Ecto neural progenitor cell (in vitro differentiated cells): ENCODE results near the gene NHEJ1.

Experiments
- DNase-seq: peaks from one replicate; pipeline ENCODE4 v3.0.0-alpha.2; 2018; ENCODE audit warnings: low spot score

NHEJ1 gene

GRCh38 chr2:219028996-219029828 is 131.4 kb downstream of the NHEJ1 start:
- no peak for DNase-seq

- no peak for DNase-seq
These were observed 132.5 kb downstream of the NHEJ1 start for GRCh38 chr2:219028141-219028540.

DNA sequence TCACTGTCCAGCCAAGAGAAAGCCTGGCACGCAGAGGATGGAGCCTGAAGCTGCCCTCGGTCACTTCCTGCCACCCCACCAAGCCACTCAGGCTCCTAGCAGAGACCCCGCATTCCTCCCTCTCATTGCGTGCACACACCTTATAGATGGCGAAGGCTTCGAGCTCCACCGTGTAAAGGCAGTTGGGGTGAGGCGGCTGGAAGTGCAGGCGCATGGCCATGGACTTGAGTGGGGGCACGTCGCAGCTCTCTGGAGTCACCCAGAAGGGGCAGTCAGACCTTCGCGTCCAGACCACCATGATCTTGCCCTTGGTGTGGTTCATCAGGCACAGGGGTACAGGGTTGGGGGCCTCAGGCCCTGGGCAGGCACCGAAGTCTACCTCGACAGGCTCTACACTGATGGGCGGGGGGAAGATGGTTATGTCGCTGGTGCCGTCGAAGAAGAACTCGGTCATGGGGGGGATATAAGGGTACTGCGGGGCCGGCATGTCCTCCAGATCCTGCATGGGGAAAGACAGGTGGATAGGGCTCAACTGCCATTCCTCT is 133.0 kb downstream of the NHEJ1 start:
- DNase-seq: no peak

DNA sequence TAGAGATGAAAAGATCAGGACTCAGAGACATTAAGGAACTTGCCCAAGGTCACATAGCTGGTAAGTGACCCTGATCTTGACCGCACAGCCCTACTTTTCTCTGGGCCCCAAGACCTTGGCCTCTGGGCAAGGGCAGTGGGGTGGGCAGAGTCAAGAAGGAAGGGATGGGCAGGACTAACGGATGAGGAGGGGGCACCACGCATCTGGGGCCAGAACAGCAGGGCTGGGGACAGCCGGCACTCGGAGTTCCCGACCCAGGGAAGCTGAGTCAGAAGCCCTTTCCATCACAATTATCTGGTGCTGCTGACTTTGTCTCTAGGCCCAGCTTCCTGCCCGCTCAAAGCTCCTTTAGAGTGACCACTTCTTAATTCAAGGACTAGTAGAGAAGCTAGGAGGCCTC is 133.7 kb downstream of the NHEJ1 start:
- no peak for DNase-seq

DNA sequence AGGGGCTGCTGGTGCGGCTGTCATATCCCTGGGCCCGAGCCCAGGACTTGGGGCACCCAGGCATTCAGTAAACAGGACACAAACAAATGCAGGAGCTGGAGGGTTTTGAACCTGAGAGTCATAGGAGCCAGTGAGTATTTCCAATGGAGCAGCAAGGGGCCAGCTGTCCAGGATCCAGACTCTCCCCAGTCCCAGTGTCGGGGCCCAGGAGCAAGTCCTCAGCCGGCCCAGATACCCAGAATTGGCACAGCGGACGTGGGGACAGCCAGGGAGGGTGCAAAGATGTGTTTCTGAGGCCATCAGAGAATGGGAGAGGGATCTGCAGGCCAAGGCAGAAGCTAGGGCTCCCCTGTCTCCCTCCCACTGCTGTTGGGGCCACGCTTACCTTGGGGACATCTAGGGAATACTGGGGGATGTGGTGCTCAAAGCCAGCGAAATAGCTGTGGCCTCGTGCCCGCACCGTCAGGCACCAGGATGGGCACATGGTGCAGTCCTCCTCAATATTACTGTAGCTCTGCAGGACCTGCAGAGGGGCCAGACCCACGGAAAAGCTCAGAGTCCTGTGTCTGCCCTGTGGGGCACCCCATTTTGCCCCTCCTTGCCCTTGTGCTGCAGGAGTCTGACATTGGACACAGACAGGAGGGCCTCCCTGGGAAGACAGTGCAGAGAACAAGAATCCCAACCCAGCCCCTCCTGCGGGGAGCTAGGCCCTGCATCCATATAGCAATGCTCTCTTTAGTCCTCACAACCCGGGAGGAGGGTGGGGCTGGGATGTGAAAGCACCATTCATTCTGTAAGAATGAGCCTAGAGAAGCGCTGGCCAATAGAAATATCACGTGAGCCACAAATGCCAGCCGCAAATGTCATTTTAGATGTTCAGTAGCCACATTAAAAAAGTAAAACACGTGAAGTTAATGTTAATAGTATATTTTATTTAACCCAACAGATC is 134.7 kb downstream of the NHEJ1 start:
- no peak for DNase-seq
